Vein endothelial cell (primary cell): ENCODE data around the gene KRT26. TPM values are rescaled to one million over a fixed set of nuclear protein-coding genes. Genes with fewer than 3 reads are reported as not detected.

Experiments used
- total RNA-seq: library from RNA; depleted of rRNA; stranded (reverse); fragments of >200 nt; gene quantifications from 2 replicates; pipeline ENCODE4 v1.2.3, GENCODE V29; 2012

KRT26 gene, protein sequence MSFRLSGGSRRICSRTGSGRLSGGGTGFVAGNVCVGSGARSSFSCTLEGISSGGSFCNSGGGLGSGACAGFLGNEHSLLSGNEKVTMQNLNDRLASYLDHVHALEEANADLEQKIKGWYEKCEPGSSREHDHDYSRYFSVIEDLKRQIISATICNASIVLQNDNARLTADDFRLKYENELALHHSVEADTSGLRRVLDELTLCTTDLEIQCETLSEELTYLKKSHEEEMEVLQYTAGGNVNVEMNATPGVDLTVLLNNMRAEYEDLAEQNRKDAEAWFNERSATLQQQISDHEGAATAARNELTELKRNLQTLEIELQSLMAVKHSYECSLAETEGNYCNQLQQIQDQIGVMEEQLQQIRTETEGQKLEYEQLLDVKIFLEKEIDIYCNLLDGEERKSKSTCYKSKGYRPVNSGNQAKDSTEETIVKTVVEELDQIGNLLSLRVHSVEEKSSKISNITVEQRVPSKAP
- not detected in 2 replicates for total RNA-seq

DNA sequence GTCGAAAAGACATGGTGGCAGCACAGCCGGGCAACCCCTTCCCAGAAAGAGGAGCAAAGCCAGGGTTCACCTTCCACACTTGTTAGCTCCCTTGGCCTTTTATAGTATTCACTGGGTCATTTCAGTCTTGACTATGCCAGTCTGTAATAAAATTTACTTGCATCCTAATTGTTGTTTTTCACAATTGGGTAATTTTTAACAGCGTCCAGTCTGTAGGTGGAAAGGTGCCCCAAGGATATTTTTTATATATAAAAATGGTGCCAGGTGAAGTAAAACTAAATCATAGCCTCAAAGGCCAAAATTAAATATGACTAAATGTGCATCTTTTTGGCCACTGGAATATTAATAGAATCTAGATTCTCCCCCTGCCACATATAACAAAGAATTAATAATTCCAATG, at the start of gene KRT26:
Gene KRT26 (minus strand): TSS at position 101 of the 400 bp plus-strand sequence. CDS start 88 bp downstream, at position 13.

DNA sequence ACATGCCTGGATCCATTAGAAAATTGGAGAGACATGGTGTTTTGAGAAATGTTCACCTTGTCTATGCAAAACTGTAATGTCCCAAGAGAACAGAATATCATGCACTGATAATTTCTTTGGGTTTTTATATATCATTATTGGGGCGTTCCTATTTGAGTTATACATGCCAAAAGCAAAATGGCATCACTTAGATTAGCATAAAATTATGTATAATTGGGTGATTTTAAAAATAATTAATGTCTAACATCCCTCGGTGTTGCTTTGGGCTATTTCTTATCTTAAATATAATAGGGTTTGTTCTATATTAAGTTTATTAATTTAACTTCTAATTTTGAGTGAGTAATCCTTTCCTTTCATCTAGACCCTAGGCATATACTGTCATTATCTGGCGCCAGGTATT, 27.9 kb upstream of the KRT26 start, which contains the start of gene KRT28:
Gene KRT28 (minus strand): TSS at position 101 of the 400 bp plus-strand sequence. CDS start 66 bp downstream, at position 35.

DNA sequence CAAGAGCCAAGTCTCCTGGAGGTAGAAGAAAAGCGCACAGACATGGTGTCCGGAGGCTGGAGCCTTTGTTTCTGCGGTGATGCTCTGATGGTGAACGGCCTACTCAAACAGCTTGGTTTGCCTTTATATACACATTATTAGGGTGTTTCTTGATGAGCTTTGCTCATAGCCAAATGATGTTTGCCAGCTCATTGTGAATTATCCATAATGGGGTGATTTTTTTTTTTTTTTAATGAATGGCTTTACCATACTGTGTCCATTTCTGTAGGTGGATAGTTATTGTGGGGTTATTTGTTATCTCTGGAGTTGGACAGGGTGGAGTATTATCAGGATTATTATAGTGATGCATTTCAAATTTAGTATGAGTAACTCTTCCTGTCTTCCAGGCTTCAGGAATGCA, 10.4 kb upstream of the KRT26 start, which contains the start of gene KRT27:
Gene KRT27 (minus strand): TSS at position 101 of the 400 bp plus-strand sequence. CDS start 57 bp downstream, at position 44.

DNA sequence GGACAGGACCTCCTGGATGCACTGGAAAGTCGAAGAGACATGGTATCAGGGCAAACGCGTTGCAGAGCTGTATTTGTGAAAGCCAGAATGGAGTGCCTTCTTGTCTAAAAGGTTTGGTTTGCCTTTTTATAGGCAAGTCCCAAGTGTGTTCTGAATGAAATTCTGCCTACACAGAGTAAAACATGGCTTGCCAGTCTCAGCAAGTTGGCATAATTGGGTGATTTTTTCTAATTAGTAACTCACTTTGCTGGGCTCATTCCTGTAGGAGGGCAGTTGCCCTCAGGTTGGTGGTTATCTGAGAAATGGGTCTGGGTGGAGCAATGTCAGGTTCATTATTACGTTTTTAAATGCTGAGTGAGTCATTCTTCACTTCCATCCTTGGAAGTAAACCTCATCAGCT, 16.8 kb downstream of the KRT26 start, which contains the start of gene KRT25:
Gene KRT25 (minus strand): TSS at position 101 of the 400 bp plus-strand sequence. CDS start 60 bp downstream, at position 41.

Other genes with a start within 250 kb of the KRT26 start
- not detected in 2 replicates for gene CCR7, start 206.7 kb downstream of the KRT26 start, total RNA-seq
- 100 and 136 TPM in 2 replicates for gene SMARCE1, start 124.4 kb downstream of the KRT26 start, total RNA-seq
- not detected in 2 replicates for gene KRT222, start 107.0 kb downstream of the KRT26 start, total RNA-seq
- not detected in 2 replicates for gene KRT24, start 68.4 kb downstream of the KRT26 start, total RNA-seq
- not detected in 2 replicates for gene KRT25, start 16.9 kb downstream of the KRT26 start, total RNA-seq
- not detected in 2 replicates for gene KRT27, start 10.3 kb upstream of the KRT26 start, total RNA-seq
- gene KRT28, start 27.8 kb upstream of the KRT26 start, total RNA-seq, result not detected in 2 replicates
- 0.98 and 5.4 TPM in 2 replicates for gene KRT10, start 50.4 kb upstream of the KRT26 start, total RNA-seq
- not detected in 2 replicates for gene KRT12, start 95.0 kb upstream of the KRT26 start, total RNA-seq
- not detected in 2 replicates for gene KRT20, start 113.0 kb upstream of the KRT26 start, total RNA-seq
- not detected in 2 replicates for gene KRT23, start 165.4 kb upstream of the KRT26 start, total RNA-seq
- gene KRT39, start 194.7 kb upstream of the KRT26 start, total RNA-seq, result not detected in 2 replicates
- gene KRT40, start 212.1 kb upstream of the KRT26 start, total RNA-seq, result not detected in 2 replicates
- not detected in 2 replicates for gene KRTAP3-3, start 222.0 kb upstream of the KRT26 start, total RNA-seq
- gene KRTAP3-2, start 227.7 kb upstream of the KRT26 start, total RNA-seq, result not detected in 2 replicates
- gene KRTAP3-1, start 236.9 kb upstream of the KRT26 start, total RNA-seq, result not detected in 2 replicates